ENCODE results near the gene STIMATE.

GRCh38 chr3:52871761-52872160 lies 25.6 kb downstream of the STIMATE start:
- TF ChIP-seq, protein P1, sequence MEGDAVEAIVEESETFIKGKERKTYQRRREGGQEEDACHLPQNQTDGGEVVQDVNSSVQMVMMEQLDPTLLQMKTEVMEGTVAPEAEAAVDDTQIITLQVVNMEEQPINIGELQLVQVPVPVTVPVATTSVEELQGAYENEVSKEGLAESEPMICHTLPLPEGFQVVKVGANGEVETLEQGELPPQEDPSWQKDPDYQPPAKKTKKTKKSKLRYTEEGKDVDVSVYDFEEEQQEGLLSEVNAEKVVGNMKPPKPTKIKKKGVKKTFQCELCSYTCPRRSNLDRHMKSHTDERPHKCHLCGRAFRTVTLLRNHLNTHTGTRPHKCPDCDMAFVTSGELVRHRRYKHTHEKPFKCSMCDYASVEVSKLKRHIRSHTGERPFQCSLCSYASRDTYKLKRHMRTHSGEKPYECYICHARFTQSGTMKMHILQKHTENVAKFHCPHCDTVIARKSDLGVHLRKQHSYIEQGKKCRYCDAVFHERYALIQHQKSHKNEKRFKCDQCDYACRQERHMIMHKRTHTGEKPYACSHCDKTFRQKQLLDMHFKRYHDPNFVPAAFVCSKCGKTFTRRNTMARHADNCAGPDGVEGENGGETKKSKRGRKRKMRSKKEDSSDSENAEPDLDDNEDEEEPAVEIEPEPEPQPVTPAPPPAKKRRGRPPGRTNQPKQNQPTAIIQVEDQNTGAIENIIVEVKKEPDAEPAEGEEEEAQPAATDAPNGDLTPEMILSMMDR (IDR thresholded peaks at IDR 0.05; ENCODE audit: low read depth, low read length, poor library complexity, severe bottlenecking): no peak
- no peak for TF ChIP-seq EZH2phosphoT487 (IDR thresholded peaks at IDR 0.05; ENCODE audit: borderline replicate concordance, low read length)
